Nephron progenitor cell (in vitro differentiated cells): ENCODE results near the gene COL6A1.

ENCODE experiments used
- DNase-seq: peaks from one replicate; pipeline ENCODE4 v3.0.0; 2021
- H3K27ac Mint-ChIP-seq: 2 replicates; pipeline ENCODE4 v1.8.0; 2021; ENCODE audit warnings: mild to moderate bottlenecking, moderate library complexity, mixed read lengths
- H3K27me3 Mint-ChIP-seq: 2 replicates; pipeline ENCODE4 v1.8.0; 2021; ENCODE audit warnings: mild to moderate bottlenecking, low read depth, mixed read lengths; ENCODE audit not compliant: poor library complexity
- H3K36me3 Mint-ChIP-seq: 2 replicates; pipeline ENCODE4 v1.8.0; 2021; ENCODE audit warnings: low read depth, mixed read lengths
- H3K4me1 Mint-ChIP-seq: 2 replicates; pipeline ENCODE4 v1.8.0; 2021; ENCODE audit warnings: mixed read lengths
- H3K4me3 Mint-ChIP-seq: 2 replicates; pipeline ENCODE4 v1.8.0; 2021; ENCODE audit warnings: mild to moderate bottlenecking, moderate library complexity, mixed read lengths
- H3K9me3 Mint-ChIP-seq: 2 replicates; pipeline ENCODE4 v1.8.0; 2021; ENCODE audit warnings: mild to moderate bottlenecking, moderate library complexity, mixed read lengths
- CTCF ChIP-seq: fragments of 200-600 bp; sonication (generic); IDR thresholded peaks from 2 replicates; pipeline ENCODE4 v1.5.0; 2021; ENCODE audit warnings: antibody characterized with exemption

COL6A1 gene

GRCh38 chr21:46009951-46010705 is 28.6 kb downstream of the COL6A1 start:
- Mint-ChIP-seq H3K36me3 (no peaks in the 10 kb centered on the region), H3K4me3 (no peak overlapping the region), H3K27ac (no peak overlapping the region), H3K4me1 (peaks cover 56% of the 10 kb centered on the region), H3K27me3 (peaks cover 7% of the 10 kb centered on the region), H3K9me3 (peaks cover 12% of the 10 kb centered on the region)
- DNase-seq, result no peak
- no peak for TF ChIP-seq CTCF

GRCh38 chr21:46011267-46011967 is 29.8 kb downstream of the COL6A1 start:
- no peak for TF ChIP-seq CTCF
- peaks cover 11% of the 10 kb centered on the region for H3K27me3 Mint-ChIP-seq

GRCh38 chr21:46012154-46012553 is 30.6 kb downstream of the COL6A1 start:
- no peak overlapping the region for H3K4me3 Mint-ChIP-seq
- no peaks in the 10 kb centered on the region for H3K36me3 Mint-ChIP-seq
- peaks cover 11% of the 10 kb centered on the region for H3K27me3 Mint-ChIP-seq
- peaks cover 57% of the 10 kb centered on the region for H3K4me1 Mint-ChIP-seq
- H3K9me3 Mint-ChIP-seq, result peaks cover 21% of the 10 kb centered on the region
- no peak overlapping the region for H3K27ac Mint-ChIP-seq
- DNase-seq, result no peak
- no peak for TF ChIP-seq CTCF

More at GRCh38 chr21:46011267-46011967, 29.8 kb downstream of the COL6A1 start:
- Mint-ChIP-seq H3K4me1 (peaks cover 52% of the 10 kb centered on the region), H3K9me3 (peaks cover 16% of the 10 kb centered on the region), H3K36me3 (no peaks in the 10 kb centered on the region), H3K4me3 (no peak overlapping the region), H3K27ac (peak overlapping the region; percentile 92)
- DNase-seq, result no peak

GRCh38 chr21:46014828-46015227 is 33.3 kb downstream of the COL6A1 start:
- no peak for TF ChIP-seq CTCF
- Mint-ChIP-seq H3K4me1 (peaks cover 68% of the 10 kb centered on the region), H3K9me3 (peaks cover 15% of the 10 kb centered on the region), H3K4me3 (no peak overlapping the region), H3K36me3 (no peaks in the 10 kb centered on the region), H3K27ac (no peak overlapping the region), H3K27me3 (peaks cover 11% of the 10 kb centered on the region)
- no peak for DNase-seq

DNA sequence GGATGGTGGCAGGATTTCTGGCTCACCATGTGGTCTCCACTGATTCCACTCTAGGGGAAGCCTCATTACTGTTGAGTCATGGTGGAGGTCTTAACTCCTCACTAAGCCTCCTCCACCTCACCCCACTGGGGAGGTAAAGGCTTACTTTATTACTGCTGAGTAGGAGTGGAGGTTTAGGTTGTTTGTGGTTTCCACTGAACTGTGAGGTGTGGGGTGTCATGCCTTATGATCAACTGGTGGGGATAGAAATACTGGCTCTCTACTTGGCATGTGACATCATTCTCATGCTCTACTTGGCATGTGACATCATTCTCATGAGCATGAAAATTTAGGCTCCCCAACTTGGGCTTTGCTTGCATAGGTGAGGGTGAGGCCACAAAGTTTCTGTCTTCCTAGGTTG is 35.6 kb downstream of the COL6A1 start:
- Mint-ChIP-seq H3K27me3 (peaks cover 18% of the 10 kb centered on the region), H3K36me3 (no peaks in the 10 kb centered on the region), H3K27ac (no peak overlapping the region), H3K4me3 (no peak overlapping the region), H3K9me3 (peaks cover 15% of the 10 kb centered on the region), H3K4me1 (peaks cover 69% of the 10 kb centered on the region)
- no peak for DNase-seq
- TF ChIP-seq CTCF, result no peak
